ENCODE data around the gene ANKRD37.

DNA sequence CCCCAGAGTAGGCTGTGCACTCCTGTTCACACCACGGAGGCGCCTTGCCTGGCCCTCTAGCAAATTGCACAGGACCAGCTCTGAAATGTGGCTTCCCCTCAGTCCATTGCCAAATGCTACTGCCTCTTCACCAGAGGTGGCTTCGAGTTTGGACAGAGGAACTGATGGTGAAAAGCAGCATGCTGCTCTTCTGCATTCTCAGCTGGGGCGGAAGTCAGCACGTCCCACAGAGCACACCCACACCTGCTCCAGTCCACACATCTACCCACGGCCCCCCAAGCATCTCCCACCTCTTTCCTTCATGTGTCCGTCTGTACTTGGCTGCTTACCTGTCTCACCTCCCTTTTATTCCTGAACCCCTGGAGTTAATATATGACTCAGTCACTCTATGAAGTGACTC is 44.4 kb upstream of the ANKRD37 start:
- no peak for TF ChIP-seq EP300 (IDR thresholded peaks at IDR 0.05; ENCODE audit: borderline replicate concordance)
- no peak for TF ChIP-seq ZBTB7A (IDR thresholded peaks at IDR 0.05; ENCODE audit: low read depth)
